Common myeloid progenitor, CD34-positive (primary cell): ENCODE measurements around the gene ATP9B.

Experiments used
- CTCF ChIA-PET: fragments of 350-600 bp; sonication (Branson Sonifier 250); formaldehyde crosslinking; loops from one replicate; lab custom pipeline; 2021; ENCODE audit warnings: antibody characterized with exemption; lab: Charles Lee
- POLR2A ChIA-PET: fragments of 350-600 bp; sonication (Branson Sonifier 250); formaldehyde crosslinking; loops from one replicate; lab custom pipeline; 2021; ENCODE audit warnings: antibody characterized with exemption; lab: Charles Lee
- DNase-seq, 3 donors: peaks; one replicate each; pipeline versions ENCODE4 v3.0.0 to v3.0.0-alpha.2; 2013
- H3K27ac ChIP-seq, 2 experiments: 1 replicate in 1 of 2; 2 replicates in 1 of 2; pipeline ENCODE4 v1.7.0; 2013; ENCODE audit warnings: inconsistent platforms in 2 of 2, low read length in 2 of 2, mild to moderate bottlenecking in 2 of 2, low read depth in 1 of 2, moderate library complexity in 1 of 2; ENCODE audit not compliant: severe bottlenecking in 2 of 2, insufficient read depth in 1 of 2, poor library complexity in 1 of 2
- H3K27me3 ChIP-seq, 5 experiments: replicated peaks in 2 of 5; 1 replicate in 3 of 5; 2 replicates in 2 of 5; pipeline versions ENCODE4 v1.6.1 to v1.7.0; 2013; ENCODE audit warnings: low read length in 4 of 5, mild to moderate bottlenecking in 2 of 5, moderate library complexity in 2 of 5, inconsistent platforms in 1 of 5; ENCODE audit not compliant: insufficient read depth in 5 of 5, control insufficient read depth in 4 of 5
- H3K36me3 ChIP-seq, 4 experiments: 1 replicate in 2 of 4; 2 replicates in 2 of 4; pipeline versions ENCODE4 v1.6.1 to v1.7.0; 2013; ENCODE audit warnings: low read length in 3 of 4, control low read depth in 1 of 4, mild to moderate bottlenecking in 1 of 4; ENCODE audit not compliant: control insufficient read depth in 4 of 4, insufficient read depth in 4 of 4
- H3K4me1 ChIP-seq, 4 experiments: 1 replicate in 3 of 4; 2 replicates in 1 of 4; pipeline versions ENCODE4 v1.6.1 to v1.7.1; 2013; ENCODE audit warnings: low read length in 3 of 4, mild to moderate bottlenecking in 3 of 4, control low read depth in 1 of 4, inconsistent platforms in 1 of 4, moderate library complexity in 1 of 4; ENCODE audit not compliant: control insufficient read depth in 4 of 4, insufficient read depth in 4 of 4; ENCODE audit errors: control extremely low read depth in 1 of 4
- H3K4me3 ChIP-seq, 7 experiments: 1 replicate in 4 of 7; 2 replicates in 3 of 7; pipeline versions ENCODE4 v1.5.1 to v1.7.0; 2013; ENCODE audit warnings: mild to moderate bottlenecking in 7 of 7, low read length in 6 of 7, moderate library complexity in 6 of 7, inconsistent platforms in 2 of 7, low read depth in 2 of 7, control low read depth in 1 of 7; ENCODE audit not compliant: insufficient read depth in 4 of 7, control insufficient read depth in 1 of 7; ENCODE audit errors: extremely low read depth in 1 of 7
- H3K9me3 ChIP-seq, 5 experiments: 1 replicate in 4 of 5; 2 replicates in 1 of 5; pipeline versions ENCODE4 v1.6.1 to v1.7.1; 2013; ENCODE audit warnings: low read length in 4 of 5, mild to moderate bottlenecking in 2 of 5, inconsistent platforms in 1 of 5, low read depth in 1 of 5, moderate library complexity in 1 of 5; ENCODE audit not compliant: control insufficient read depth in 4 of 5, insufficient read depth in 2 of 5; ENCODE audit errors: control extremely low read depth in 1 of 5
- WGBS: methylation state at CpG from one replicate; pipeline ENCODE4 v1.1.5; 2013; ENCODE audit not compliant: insufficient coverage; 5-methylcytosine and 5-hydroxymethylcytosine counted together

Gene ATP9B

GRCh38 chr18:79379931-79380815 is 311.0 kb downstream of the ATP9B start:
- peaks cover 0 to 7% (median 4%) of the 10 kb centered on the region in 4 experiments for H3K4me1 ChIP-seq
- H3K4me3 ChIP-seq: no peak overlapping the region
- DNase-seq: no peak
- no peak overlapping the region for H3K27ac ChIP-seq
- CTCF ChIA-PET: interaction anchor here (0.6 to 13.6 kb wide), 28 partner anchors 8 to 419 kb away, joined by 3 to 164 read pairs (median 4); no protein-coding TSS in a partner anchor
- WGBS: 94% methylated on average over 37 of the region's 40 CpGs
- H3K27me3 ChIP-seq: no peaks in the 10 kb centered on the region
- no peaks in the 10 kb centered on the region for H3K9me3 ChIP-seq
- H3K36me3 ChIP-seq: peaks cover 0 to 14% (median 9%) of the 10 kb centered on the region in 4 experiments
- POLR2A ChIA-PET: no interaction called here

GRCh38 chr18:79380816-79381806 is 311.9 kb downstream of the ATP9B start:
- peak in 2 of 3 donors; percentile 57 to 67 for DNase-seq
- ChIA-PET POLR2A (no interaction called here), CTCF (interaction anchor here (0.7 to 13.6 kb wide), 26 partner anchors 9 to 319 kb away, joined by 3 to 164 read pairs (median 4); no protein-coding TSS in a partner anchor)
- H3K36me3 ChIP-seq: peaks cover 0 to 14% (median 4%) of the 10 kb centered on the region in 4 experiments
- no peaks in the 10 kb centered on the region for H3K9me3 ChIP-seq
- 73% methylated on average over 25 of the region's 30 CpGs for WGBS
- no peak overlapping the region for H3K4me3 ChIP-seq
- no peaks in the 10 kb centered on the region for H3K27me3 ChIP-seq
- H3K27ac ChIP-seq: no peak overlapping the region
- H3K4me1 ChIP-seq: peaks cover 0 to 11% (median 4%) of the 10 kb centered on the region in 4 experiments

GRCh38 chr18:79381811-79382311 is 312.7 kb downstream of the ATP9B start:
- 96% methylated on average over 15 of the region's 16 CpGs for WGBS
- ChIA-PET POLR2A (no interaction called here), CTCF (interaction anchor here (0.7 to 13.6 kb wide), 16 partner anchors 9 to 278 kb away, joined by 3 to 164 read pairs (median 3); no protein-coding TSS in a partner anchor)
- Histone ChIP-seq H3K27ac (no peak overlapping the region), H3K36me3 (peaks cover 0 to 14% (median 4%) of the 10 kb centered on the region in 4 experiments), H3K9me3 (no peaks in the 10 kb centered on the region), H3K27me3 (no peaks in the 10 kb centered on the region), H3K4me1 (peaks cover 0 to 13% (median 4%) of the 10 kb centered on the region in 4 experiments), H3K4me3 (no peak overlapping the region)
- DNase-seq: no peak

GRCh38 chr18:79382681-79383387 is 313.6 kb downstream of the ATP9B start:
- WGBS: 93% methylated on average over 22 of the region's 27 CpGs
- no peak for DNase-seq

GRCh38 chr18:79383388-79384056 is 314.3 kb downstream of the ATP9B start:
- no peak for DNase-seq
- Histone ChIP-seq H3K36me3 (no peaks in the 10 kb centered on the region), H3K4me1 (peaks cover 0 to 14% (median 7%) of the 10 kb centered on the region in 4 experiments), H3K9me3 (no peaks in the 10 kb centered on the region), H3K27ac (no peak overlapping the region), H3K4me3 (no peak overlapping the region), H3K27me3 (peaks cover 0 to 10% (median 0%) of the 10 kb centered on the region in 5 experiments)
- CTCF ChIA-PET: interaction anchor here (1.0 to 13.6 kb wide), 5 partner anchors 10 to 259 kb away, joined by 3 to 164 read pairs (median 4); no protein-coding TSS in a partner anchor
- POLR2A ChIA-PET: no interaction called here
- 94% methylated on average over 20 of the region's 20 CpGs for WGBS

More at GRCh38 chr18:79382681-79383387, 313.6 kb downstream of the ATP9B start:
- no peaks in the 10 kb centered on the region for H3K9me3 ChIP-seq
- H3K4me1 ChIP-seq: peaks cover 0 to 11% (median 4%) of the 10 kb centered on the region in 4 experiments
- CTCF ChIA-PET: interaction anchor here (1.0 to 13.6 kb wide), 9 partner anchors 8 to 260 kb away, joined by 3 to 164 read pairs (median 4); no protein-coding TSS in a partner anchor
- peaks cover 0 to 6% (median 0%) of the 10 kb centered on the region in 4 experiments for H3K36me3 ChIP-seq
- POLR2A ChIA-PET: interaction anchor here (0.7 kb wide), 1 partner anchor 153 kb away, joined by 3 read pairs; no protein-coding TSS in a partner anchor
- H3K4me3 ChIP-seq: no peak overlapping the region
- no peak overlapping the region for H3K27ac ChIP-seq
- H3K27me3 ChIP-seq: peaks cover 0 to 4% (median 0%) of the 10 kb centered on the region in 5 experiments
